Measurements from ENCODE around the gene SASH3.

- TF ChIP-seq, protein P1, sequence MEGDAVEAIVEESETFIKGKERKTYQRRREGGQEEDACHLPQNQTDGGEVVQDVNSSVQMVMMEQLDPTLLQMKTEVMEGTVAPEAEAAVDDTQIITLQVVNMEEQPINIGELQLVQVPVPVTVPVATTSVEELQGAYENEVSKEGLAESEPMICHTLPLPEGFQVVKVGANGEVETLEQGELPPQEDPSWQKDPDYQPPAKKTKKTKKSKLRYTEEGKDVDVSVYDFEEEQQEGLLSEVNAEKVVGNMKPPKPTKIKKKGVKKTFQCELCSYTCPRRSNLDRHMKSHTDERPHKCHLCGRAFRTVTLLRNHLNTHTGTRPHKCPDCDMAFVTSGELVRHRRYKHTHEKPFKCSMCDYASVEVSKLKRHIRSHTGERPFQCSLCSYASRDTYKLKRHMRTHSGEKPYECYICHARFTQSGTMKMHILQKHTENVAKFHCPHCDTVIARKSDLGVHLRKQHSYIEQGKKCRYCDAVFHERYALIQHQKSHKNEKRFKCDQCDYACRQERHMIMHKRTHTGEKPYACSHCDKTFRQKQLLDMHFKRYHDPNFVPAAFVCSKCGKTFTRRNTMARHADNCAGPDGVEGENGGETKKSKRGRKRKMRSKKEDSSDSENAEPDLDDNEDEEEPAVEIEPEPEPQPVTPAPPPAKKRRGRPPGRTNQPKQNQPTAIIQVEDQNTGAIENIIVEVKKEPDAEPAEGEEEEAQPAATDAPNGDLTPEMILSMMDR (IDR thresholded peaks at IDR 0.05; ENCODE audit: low read length) = no peak
- TF ChIP-seq EZH2 (optimal IDR thresholded peaks at IDR 0.05; ENCODE audit: low read depth, low read length) (no peak), EZH2phosphoT487 (IDR thresholded peaks at IDR 0.05; ENCODE audit: low read length) (no peak)
These were observed 7.7 kb downstream of the SASH3 start for GRCh38 chrX:129787336-129788055.
